MV-4-11 (cell line): ENCODE measurements around the gene FTCDNL1.
A peak's percentile ranks its signal among the peaks of the same experiment; 100 is the strongest.

ENCODE experiments used
- DNase-seq: peaks from one replicate; lab custom pipeline; 2025; lab: John Stamatoyannopoulos, UW

FTCDNL1 gene

GRCh38 chr2:199850718-199851500 is at the start of gene FTCDNL1:
TSS of gene FTCDNL1 (minus strand) at chr2:199851192. CDS start at chr2:199848962, 2,230 bp downstream.
- peak; percentile 68 for DNase-seq

- no peak for DNase-seq
Observed at GRCh38 chr2:199896617-199897016, 45.6 kb upstream of the FTCDNL1 start.

GRCh38 chr2:199895406-199895805 is 44.4 kb upstream of the FTCDNL1 start:
- no peak for DNase-seq

- no peak for DNase-seq
Observed at GRCh38 chr2:199883474-199884212, 32.7 kb upstream of the FTCDNL1 start.

GRCh38 chr2:199882667-199883066 is 31.7 kb upstream of the FTCDNL1 start:
- no peak for DNase-seq

- no peak for DNase-seq
Observed at GRCh38 chr2:199875400-199875799, 24.4 kb upstream of the FTCDNL1 start.

GRCh38 chr2:199874209-199874608 is 23.2 kb upstream of the FTCDNL1 start:
- DNase-seq, result no peak

- DNase-seq, result peak; percentile 19
Observed at GRCh38 chr2:199870581-199870980, 19.6 kb upstream of the FTCDNL1 start.

GRCh38 chr2:199869653-199870052 is 18.7 kb upstream of the FTCDNL1 start:
- no peak for DNase-seq

- DNase-seq, result no peak
Observed at GRCh38 chr2:199869227-199869541, 18.2 kb upstream of the FTCDNL1 start.

- DNase-seq, result no peak
Observed at GRCh38 chr2:199868431-199869226, 17.6 kb upstream of the FTCDNL1 start.

GRCh38 chr2:199865905-199866304 is 14.9 kb upstream of the FTCDNL1 start:
- DNase-seq, result no peak

GRCh38 chr2:199862788-199863187 is 11.8 kb upstream of the FTCDNL1 start:
- DNase-seq, result peak; percentile 69

GRCh38 chr2:199861132-199861774 is 10.3 kb upstream of the FTCDNL1 start:
- peak; percentile 63 for DNase-seq

- DNase-seq, result no peak
Observed at GRCh38 chr2:199855812-199856211, 4.8 kb upstream of the FTCDNL1 start.

- DNase-seq, result no peak
Observed at GRCh38 chr2:199851883-199852282, 891 bp upstream of the FTCDNL1 start.

GRCh38 chr2:199851501-199851810 is 464 bp upstream of the FTCDNL1 start:
- DNase-seq, result no peak

GRCh38 chr2:199850218-199850717 is 724 bp downstream of the FTCDNL1 start:
- DNase-seq, result no peak

GRCh38 chr2:199848389-199849130 is 2.4 kb downstream of the FTCDNL1 start:
- no peak for DNase-seq

- DNase-seq, result peak; percentile 63
Observed at GRCh38 chr2:199847181-199847864, 3.7 kb downstream of the FTCDNL1 start.
